Sigmoid colon (tissue), 4 donors: ENCODE results near the gene PRMT5.

Source experiments
- CTCF ChIP-seq, 4 experiments: fragments of 450-650 bp in 3 of 4; fragments of 200-600 bp in 1 of 4; IDR thresholded peaks; one replicate each; pipeline ENCODE4 v1.5.1; 2016 to 2019; ENCODE audit warnings: antibody characterized with exemption in 4 of 4, mild to moderate bottlenecking in 3 of 4, moderate library complexity in 2 of 4
- EP300 ChIP-seq, 4 donors: sonication (generic); formaldehyde crosslinking; IDR thresholded peaks; one replicate each; pipeline ENCODE4 v1.6.1; 2017; ENCODE audit warnings: antibody characterized with exemption in 4 of 4

- TF ChIP-seq CTCF (IDR thresholded peaks at IDR 0.05) (no peak), EP300 (IDR thresholded peaks at IDR 0.05) (no peak)
Measured at GRCh38 chr14:22896760-22897159, 32.4 kb downstream of the PRMT5 start.
